Uterus (tissue), 4 donors: ENCODE measurements around the gene CCDC171. TPM values are rescaled to one million over a fixed set of nuclear protein-coding genes. Genes with fewer than 3 reads are reported as not detected.

Experiments used
- DNase-seq, 2 donors: peaks; one replicate each; pipeline ENCODE4 v3.0.0-alpha.2; 2019 to 2020
- H3K27ac ChIP-seq, 2 donors: fragments of 200-600 bp; sonication (generic); 1 replicate in 1 of 2; 2 replicates in 1 of 2; pipeline ENCODE4 v1.5.1; 2016 to 2018
- H3K27me3 ChIP-seq, 2 donors: fragments of 200-600 bp; sonication (generic); one replicate each; pipeline ENCODE4 v1.5.1; 2018 to 2019; ENCODE audit warnings: control low read depth in 1 of 2
- H3K36me3 ChIP-seq, 2 donors: fragments of 200-600 bp; sonication (generic); one replicate each; pipeline ENCODE4 v1.5.1; 2019; ENCODE audit warnings: control low read depth in 1 of 2
- H3K4me1 ChIP-seq, 2 donors: fragments of 200-600 bp; sonication (generic); one replicate each; pipeline ENCODE4 v1.5.1; 2018 to 2019; ENCODE audit warnings: control low read depth in 1 of 2
- H3K4me3 ChIP-seq, 2 donors: fragments of 200-600 bp; sonication (generic); 1 replicate in 1 of 2; 2 replicates in 1 of 2; pipeline ENCODE4 v1.5.1; 2018 to 2019; ENCODE audit warnings: mild to moderate bottlenecking in 1 of 2
- H3K9me3 ChIP-seq, 2 donors: fragments of 200-600 bp; sonication (generic); one replicate each; pipeline ENCODE4 v1.5.1; 2019; ENCODE audit warnings: control low read depth in 1 of 2
- POLR2A ChIP-seq, 2 donors: fragments of 450-650 bp; IDR thresholded peaks; one replicate each; pipeline ENCODE4 v1.6.1; 2016; ENCODE audit warnings: antibody characterized with exemption in 2 of 2, mild to moderate bottlenecking in 1 of 2, moderate library complexity in 1 of 2
- intact Hi-C: fragments of 100-400 bp; cut with DNase I; formaldehyde crosslinking; loops from one replicate; pipeline ENCODE4 v1.15.1; 2023; ENCODE audit warnings: low total_unique reads
- total RNA-seq, 4 donors: library from RNA; depleted of rRNA in 3 of 4; stranded (reverse); fragments of >200 nt in 3 of 4; gene quantifications; one replicate each; pipeline versions ENCODE4 v1.1.0 to v1.2.4, GENCODE V29; 2014 to 2023
- TF ChIP-seq, protein P1 (sequence below), 4 experiments: fragments of 200-600 bp in 2 of 4; fragments of 450-650 bp in 2 of 4; sonication (generic) in 2 of 4; IDR thresholded peaks; one replicate each; pipeline ENCODE4 v1.5.1; 2016 to 2019; ENCODE audit warnings: antibody characterized with exemption in 4 of 4, mild to moderate bottlenecking in 2 of 4, moderate library complexity in 1 of 4
- donor health status: DM: yes; HTN: yes; CAD: no.

The CCDC171 gene
- total RNA-seq, 4 donors from 2014 or later = 15.6 to 45.6 (median 26.4) TPM

DNA sequence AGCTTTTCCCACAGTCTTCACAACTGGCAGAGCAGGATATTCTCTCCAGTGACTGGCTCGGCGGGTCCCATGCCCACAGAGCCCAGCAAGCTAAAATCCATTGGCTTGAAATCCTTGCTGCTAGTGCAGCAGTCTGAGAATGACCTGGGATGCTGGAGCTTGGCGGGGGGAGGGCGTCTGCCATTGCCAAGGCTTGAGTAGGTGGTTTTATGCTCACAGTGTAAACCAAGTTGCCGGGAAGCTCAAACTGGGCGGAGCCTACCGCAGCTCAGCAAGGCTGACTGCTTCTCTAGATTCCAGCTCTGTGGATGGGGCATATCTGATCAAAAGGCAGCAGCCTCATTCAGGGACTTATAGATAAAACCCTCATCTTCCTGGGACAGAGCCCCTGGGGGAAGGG lies 194.1 kb downstream of the CCDC171 start:
- DNase-seq = no peak
- H3K27me3 ChIP-seq = no peaks in the 10 kb centered on the region
- H3K4me3 ChIP-seq = no peak overlapping the region
- no peaks in the 10 kb centered on the region for H3K36me3 ChIP-seq
- no peaks in the 10 kb centered on the region for H3K4me1 ChIP-seq
- TF ChIP-seq POLR2A (IDR thresholded peaks at IDR 0.05) = no peak
- TF ChIP-seq, protein P1, sequence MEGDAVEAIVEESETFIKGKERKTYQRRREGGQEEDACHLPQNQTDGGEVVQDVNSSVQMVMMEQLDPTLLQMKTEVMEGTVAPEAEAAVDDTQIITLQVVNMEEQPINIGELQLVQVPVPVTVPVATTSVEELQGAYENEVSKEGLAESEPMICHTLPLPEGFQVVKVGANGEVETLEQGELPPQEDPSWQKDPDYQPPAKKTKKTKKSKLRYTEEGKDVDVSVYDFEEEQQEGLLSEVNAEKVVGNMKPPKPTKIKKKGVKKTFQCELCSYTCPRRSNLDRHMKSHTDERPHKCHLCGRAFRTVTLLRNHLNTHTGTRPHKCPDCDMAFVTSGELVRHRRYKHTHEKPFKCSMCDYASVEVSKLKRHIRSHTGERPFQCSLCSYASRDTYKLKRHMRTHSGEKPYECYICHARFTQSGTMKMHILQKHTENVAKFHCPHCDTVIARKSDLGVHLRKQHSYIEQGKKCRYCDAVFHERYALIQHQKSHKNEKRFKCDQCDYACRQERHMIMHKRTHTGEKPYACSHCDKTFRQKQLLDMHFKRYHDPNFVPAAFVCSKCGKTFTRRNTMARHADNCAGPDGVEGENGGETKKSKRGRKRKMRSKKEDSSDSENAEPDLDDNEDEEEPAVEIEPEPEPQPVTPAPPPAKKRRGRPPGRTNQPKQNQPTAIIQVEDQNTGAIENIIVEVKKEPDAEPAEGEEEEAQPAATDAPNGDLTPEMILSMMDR (IDR thresholded peaks at IDR 0.05) = no peak
- intact Hi-C loops = no loop called here
- H3K9me3 ChIP-seq = no peaks in the 10 kb centered on the region
- H3K27ac ChIP-seq = no peak overlapping the region

DNA sequence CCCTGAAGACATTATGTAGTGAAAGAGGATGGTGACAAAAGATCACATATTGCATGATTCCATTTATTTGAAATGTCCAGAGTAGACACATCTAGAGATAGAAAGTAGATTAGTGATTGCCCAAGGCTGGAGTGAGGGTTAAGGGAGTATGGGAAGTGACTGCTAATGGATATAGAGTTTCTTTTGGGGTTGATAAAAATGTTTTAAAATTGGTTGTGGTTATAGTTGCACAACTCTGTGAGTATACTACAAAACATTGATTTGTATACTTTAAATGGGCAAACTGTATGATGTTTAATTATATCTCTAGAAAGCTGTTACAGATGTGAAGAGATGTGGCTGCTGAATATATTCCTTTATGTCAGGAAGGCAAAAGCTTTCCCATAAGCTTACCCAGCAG lies 202.8 kb downstream of the CCDC171 start:
- Histone ChIP-seq H3K36me3 (no peaks in the 10 kb centered on the region), H3K27me3 (no peaks in the 10 kb centered on the region), H3K4me3 (no peak overlapping the region), H3K27ac (no peak overlapping the region), H3K9me3 (no peaks in the 10 kb centered on the region), H3K4me1 (no peaks in the 10 kb centered on the region)
- intact Hi-C loops = no loop called here
- no peak for DNase-seq
- TF ChIP-seq POLR2A (IDR thresholded peaks at IDR 0.05) = no peak
- TF ChIP-seq, protein P1 (IDR thresholded peaks at IDR 0.05) = no peak

DNA sequence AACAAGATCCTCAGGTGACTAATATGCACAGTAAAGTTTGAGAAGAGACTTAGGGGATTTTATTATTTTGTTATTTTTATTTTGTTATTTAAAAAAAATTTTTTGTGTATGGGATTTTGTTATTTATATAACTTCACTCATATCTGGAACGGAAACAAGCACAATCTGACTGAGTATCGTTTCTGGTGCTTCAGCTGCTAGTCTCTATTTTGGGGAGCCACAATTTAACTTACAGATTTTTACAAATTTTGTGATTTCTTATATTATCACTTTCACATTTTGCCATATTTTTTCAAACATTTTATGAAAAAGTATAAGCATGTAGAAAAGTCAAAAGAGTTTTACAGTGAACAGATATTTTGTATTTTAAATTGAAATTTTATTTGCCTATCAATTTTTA lies 208.7 kb downstream of the CCDC171 start:
- no peaks in the 10 kb centered on the region for H3K27me3 ChIP-seq
- intact Hi-C loops = no loop called here
- no peaks in the 10 kb centered on the region for H3K9me3 ChIP-seq
- no peak overlapping the region for H3K27ac ChIP-seq
- TF ChIP-seq, protein P1 (IDR thresholded peaks at IDR 0.05) = no peak
- TF ChIP-seq POLR2A (IDR thresholded peaks at IDR 0.05) = no peak
- H3K4me3 ChIP-seq = no peak overlapping the region
- DNase-seq = no peak
- H3K36me3 ChIP-seq = no peaks in the 10 kb centered on the region
- H3K4me1 ChIP-seq = no peaks in the 10 kb centered on the region

DNA sequence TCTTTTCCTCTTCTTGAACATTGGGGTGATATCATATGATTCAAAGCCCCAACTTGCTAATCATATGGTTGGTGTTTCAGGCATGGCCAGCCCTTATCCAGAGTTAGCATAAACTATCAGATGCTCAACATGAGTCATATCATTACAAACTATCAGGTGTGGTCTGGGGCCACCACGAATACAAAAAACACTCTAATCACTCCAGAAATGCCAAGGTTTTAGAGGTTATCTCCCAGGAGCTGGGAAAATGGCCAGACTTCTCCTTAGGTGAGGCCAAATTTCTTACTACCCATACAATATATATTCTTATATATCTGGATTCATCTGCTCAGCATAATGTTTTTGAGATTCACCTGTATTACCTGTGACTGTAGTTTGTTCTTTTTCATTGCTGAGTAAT lies 210.5 kb downstream of the CCDC171 start:
- no peaks in the 10 kb centered on the region for H3K4me1 ChIP-seq
- no peaks in the 10 kb centered on the region for H3K36me3 ChIP-seq
- intact Hi-C loops = no loop called here
- TF ChIP-seq, protein P1 (IDR thresholded peaks at IDR 0.05) = no peak
- TF ChIP-seq POLR2A (IDR thresholded peaks at IDR 0.05) = no peak
- H3K27me3 ChIP-seq = no peaks in the 10 kb centered on the region
- DNase-seq = no peak
- no peak overlapping the region for H3K4me3 ChIP-seq
- no peak overlapping the region for H3K27ac ChIP-seq
- H3K9me3 ChIP-seq = no peaks in the 10 kb centered on the region

DNA sequence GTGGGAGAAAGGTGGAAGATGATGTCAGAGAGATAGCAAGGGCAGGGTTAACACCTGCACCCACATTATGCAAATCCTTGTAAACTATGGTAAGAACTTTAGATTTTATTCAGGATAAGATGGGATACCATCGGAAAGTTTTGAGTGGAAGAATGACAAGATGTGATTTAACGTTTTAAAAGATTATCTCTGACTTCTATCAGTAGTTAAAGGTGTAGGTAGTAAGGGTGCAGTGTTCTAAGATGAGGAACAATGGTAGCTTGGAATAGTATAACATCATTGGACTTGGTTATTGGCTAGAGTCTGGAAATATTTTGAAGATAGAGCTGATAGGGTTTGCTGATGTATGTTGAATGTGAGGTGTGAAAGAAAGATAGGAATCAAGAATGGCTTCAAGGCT lies 211.3 kb downstream of the CCDC171 start:
- H3K4me3 ChIP-seq = no peak overlapping the region
- no peak overlapping the region for H3K27ac ChIP-seq
- intact Hi-C loops = no loop called here
- no peaks in the 10 kb centered on the region for H3K9me3 ChIP-seq
- H3K36me3 ChIP-seq = no peaks in the 10 kb centered on the region
- no peak for TF ChIP-seq POLR2A (IDR thresholded peaks at IDR 0.05)
- TF ChIP-seq, protein P1 (IDR thresholded peaks at IDR 0.05) = no peak
- H3K4me1 ChIP-seq = no peaks in the 10 kb centered on the region
- no peak for DNase-seq
- H3K27me3 ChIP-seq = no peaks in the 10 kb centered on the region
